A549 treated with dexamethasone at 1 μM for 4 hours (cell line): Measurements from ENCODE around the gene TRMT1L. TPM values are rescaled to one million over a fixed set of nuclear protein-coding genes. Genes with fewer than 3 reads are reported as not detected.

ENCODE experiments used
- total RNA-seq: library from RNA; stranded (reverse); fragments of 200-300 nt; extraction: Qiagen RNA extraction; gene quantifications from 5 replicates; pipeline ENCODE4 v1.2.3, GENCODE V29; 2022

The TRMT1L gene, protein sequence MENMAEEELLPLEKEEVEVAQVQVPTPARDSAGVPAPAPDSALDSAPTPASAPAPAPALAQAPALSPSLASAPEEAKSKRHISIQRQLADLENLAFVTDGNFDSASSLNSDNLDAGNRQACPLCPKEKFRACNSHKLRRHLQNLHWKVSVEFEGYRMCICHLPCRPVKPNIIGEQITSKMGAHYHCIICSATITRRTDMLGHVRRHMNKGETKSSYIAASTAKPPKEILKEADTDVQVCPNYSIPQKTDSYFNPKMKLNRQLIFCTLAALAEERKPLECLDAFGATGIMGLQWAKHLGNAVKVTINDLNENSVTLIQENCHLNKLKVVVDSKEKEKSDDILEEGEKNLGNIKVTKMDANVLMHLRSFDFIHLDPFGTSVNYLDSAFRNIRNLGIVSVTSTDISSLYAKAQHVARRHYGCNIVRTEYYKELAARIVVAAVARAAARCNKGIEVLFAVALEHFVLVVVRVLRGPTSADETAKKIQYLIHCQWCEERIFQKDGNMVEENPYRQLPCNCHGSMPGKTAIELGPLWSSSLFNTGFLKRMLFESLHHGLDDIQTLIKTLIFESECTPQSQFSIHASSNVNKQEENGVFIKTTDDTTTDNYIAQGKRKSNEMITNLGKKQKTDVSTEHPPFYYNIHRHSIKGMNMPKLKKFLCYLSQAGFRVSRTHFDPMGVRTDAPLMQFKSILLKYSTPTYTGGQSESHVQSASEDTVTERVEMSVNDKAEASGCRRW
- total RNA-seq = 10.9 to 17.3 TPM (median 14.3 TPM) in 5 replicates

GRCh38 chr1:185156854-185157598 lies at the start of gene TRMT1L, which contains the start of gene SWT1:
TRMT1L (minus strand) TSS chr1:185156953; CDS start chr1:185156712, 241 bp downstream.
SWT1 (plus strand) TSS chr1:185157167; CDS start chr1:185160842, 3,675 bp downstream.

Other genes with a start within 250 kb of the TRMT1L start
- 0.85 to 1.2 TPM (median 1.1 TPM) in 5 replicates for gene NIBAN1, start 182.4 kb downstream of the TRMT1L start, total RNA-seq
- gene RNF2, start 111.4 kb downstream of the TRMT1L start, total RNA-seq = 18.6 to 22.2 TPM (median 19.6 TPM) in 5 replicates
- 1.5 to 2.0 TPM (median 1.8 TPM) in 5 replicates for gene SWT1, start 214 bp upstream of the TRMT1L start, total RNA-seq
- 24.0 to 28.5 TPM (median 26.2 TPM) in 5 replicates for gene IVNS1ABP, start 160.3 kb upstream of the TRMT1L start, total RNA-seq